GM12878 (cell line): ENCODE measurements around the gene STXBP1. TPM values are rescaled to one million over a fixed set of nuclear protein-coding genes. Genes with fewer than 3 reads are reported as not detected.

ENCODE experiments used
- ATAC-seq: fragments of 200-7000 bp; cut with Tn5 transposase; 3 replicates; pipeline ENCODE4 v1.9.1; 2020; ENCODE audit warnings: mild to moderate bottlenecking, moderate library complexity
- BruUV-seq: library from RNA; stranded (reverse); fragments of 400-500 nt; replicated peaks from 2 replicates; lab custom pipeline; 2021; lab: Mats Ljungman, UMichigan
- CTCF ChIA-PET: fragments of 300-600 bp; sonication (Branson Sonifier 250); formaldehyde crosslinking; extraction: SDS; loops from one replicate; lab custom pipeline; 2021; ENCODE audit warnings: inconsistent platforms; lab: Yijun Ruan, JAX
- POLR2A ChIA-PET: fragments of 350-600 bp; formaldehyde crosslinking; extraction: SDS; loops from one replicate; lab custom pipeline; 2021; ENCODE audit warnings: inconsistent platforms; lab: Charles Lee
- RAD21 ChIA-PET: fragments of 300-600 bp; sonication (Branson Sonifier 250); formaldehyde crosslinking; loops from one replicate; lab custom pipeline; 2023; ENCODE audit warnings: antibody characterized with exemption; ENCODE audit not compliant: unreplicated experiment; lab: Charles Lee
- SMC1A ChIA-PET: fragments of 300-600 bp; sonication (Branson Sonifier 250); formaldehyde crosslinking; loops from one replicate; lab custom pipeline; 2023; ENCODE audit not compliant: unreplicated experiment, uncharacterized antibody; lab: Charles Lee
- DNase-seq: peaks from one replicate; pipeline ENCODE4 v3.0.0-alpha.2; 2011; ENCODE audit warnings: low read depth, low spot score
- FAIRE-seq: peaks from 3 replicates; lab custom pipeline; 2011; peaks lifted over from hg19 to GRCh38; lab: Jason Lieb, UNC
- H2AFZ ChIP-seq: 2 replicates; pipeline ENCODE4 v1.6.0; 2011; ENCODE audit warnings: low read depth, low read length, control low read depth; ENCODE audit not compliant: control insufficient read depth
- H3K27ac ChIP-seq: 2 replicates; pipeline ENCODE4 v1.5.1; 2011; ENCODE audit warnings: control low read depth; ENCODE audit not compliant: control insufficient read depth, insufficient read depth
- H3K27me3 ChIP-seq, 2 experiments: replicated peaks in 1 of 2; 2 replicates each; pipeline versions ENCODE4 v1.6.0 to v1.6.1; 2011; ENCODE audit warnings: low read length in 1 of 2; ENCODE audit not compliant: control insufficient read depth in 2 of 2, insufficient read depth in 2 of 2
- H3K36me3 ChIP-seq, 2 experiments: 2 replicates each; pipeline ENCODE4 v1.5.1; 2011; ENCODE audit warnings: low read length in 1 of 2; ENCODE audit not compliant: control insufficient read depth in 2 of 2, insufficient read depth in 2 of 2
- H3K4me1 ChIP-seq: 2 replicates; pipeline ENCODE4 v1.6.1; 2011; ENCODE audit warnings: mild to moderate bottlenecking, low read length, moderate library complexity, mixed read lengths; ENCODE audit not compliant: control insufficient read depth, insufficient read depth
- H3K4me2 ChIP-seq: 2 replicates; pipeline ENCODE4 v1.6.0; 2011; ENCODE audit warnings: control low read depth; ENCODE audit not compliant: control insufficient read depth, insufficient read depth
- H3K4me3 ChIP-seq: fragments of 200-600 bp; sonication (generic); 2 replicates; pipeline ENCODE4 v1.5.1; 2016
- H3K79me2 ChIP-seq: 2 replicates; pipeline ENCODE4 v1.6.0; 2011; ENCODE audit warnings: low read length; ENCODE audit not compliant: control insufficient read depth, insufficient read depth
- H3K9ac ChIP-seq: 2 replicates; pipeline ENCODE4 v1.8.0; 2011; ENCODE audit warnings: low read length, control low read depth, mixed read lengths; ENCODE audit not compliant: control insufficient read depth, insufficient read depth
- H3K9me3 ChIP-seq: replicated peaks from 3 replicates; pipeline ENCODE4 v1.5.1; 2011; ENCODE audit warnings: mild to moderate bottlenecking, low read length; ENCODE audit not compliant: control insufficient read depth, insufficient read depth
- H4K20me1 ChIP-seq: 2 replicates; pipeline ENCODE4 v1.6.0; 2011; ENCODE audit not compliant: control insufficient read depth, insufficient read depth
- BMI1 ChIP-seq: fragments of 450-650 bp; IDR thresholded peaks from 2 replicates; pipeline ENCODE4 v1.6.1; 2016; ENCODE audit warnings: mild to moderate bottlenecking, moderate library complexity, borderline replicate concordance
- CEBPB ChIP-seq, 2 experiments: fragments of 150-350 bp in 1 of 2; IDR thresholded peaks; 2 replicates each; pipeline ENCODE4 v1.6.1; 2012 to 2014; ENCODE audit warnings: low read depth in 2 of 2, low read length in 2 of 2, borderline replicate concordance in 1 of 2, inconsistent platforms in 1 of 2
- CHD2 ChIP-seq: IDR thresholded peaks from 2 replicates; pipeline ENCODE4 v1.6.1; 2011; ENCODE audit warnings: low read depth, low read length, improper control_type of control experiment, borderline replicate concordance
- EZH2 ChIP-seq: IDR thresholded peaks from 2 replicates; pipeline ENCODE4 v1.6.1; 2012; ENCODE audit warnings: low read depth, mild to moderate bottlenecking, control low read depth, inconsistent platforms, low read length, borderline replicate concordance; ENCODE audit not compliant: control insufficient read depth
- IKZF1 ChIP-seq: fragments of 450-650 bp; conservative IDR thresholded peaks from 2 replicates; pipeline ENCODE4 v1.6.1; 2017; ENCODE audit warnings: antibody characterized with exemption, mild to moderate bottlenecking
- IKZF2 ChIP-seq, 2 experiments: fragments of 450-650 bp; IDR thresholded peaks; 2 replicates each; pipeline ENCODE4 v1.6.1; 2017; ENCODE audit warnings: mild to moderate bottlenecking in 2 of 2, moderate library complexity in 2 of 2
- MEF2B ChIP-seq: fragments of 450-650 bp; IDR thresholded peaks from 2 replicates; pipeline ENCODE4 v1.6.1; 2018; ENCODE audit warnings: mild to moderate bottlenecking, moderate library complexity; ENCODE audit not compliant: partially characterized antibody, poor library complexity, severe bottlenecking
- NR2F1 ChIP-seq: fragments of 450-650 bp; conservative IDR thresholded peaks from 2 replicates; pipeline ENCODE4 v1.6.1; 2017; ENCODE audit warnings: mild to moderate bottlenecking
- PAX5 ChIP-seq: IDR thresholded peaks from 2 replicates; pipeline ENCODE4 v1.6.1; 2011; ENCODE audit warnings: low read depth, low read length, borderline replicate concordance
- RBBP5 ChIP-seq: fragments of 200-600 bp; sonication (generic); conservative IDR thresholded peaks from 2 replicates; pipeline ENCODE4 v1.6.1; 2016
- SP1 ChIP-seq: IDR thresholded peaks from one replicate; pipeline ENCODE4 v1.6.1; 2011; ENCODE audit warnings: low read depth, low read length
- SREBF1 ChIP-seq: IDR thresholded peaks from 2 replicates; pipeline ENCODE4 v1.6.1; 2012; ENCODE audit warnings: mild to moderate bottlenecking, low read length
- TAF1 ChIP-seq: IDR thresholded peaks from 2 replicates; pipeline ENCODE4 v1.6.1; 2011; ENCODE audit warnings: mild to moderate bottlenecking, low read depth, low read length, borderline replicate concordance
- TARDBP ChIP-seq: IDR thresholded peaks from 2 replicates; pipeline ENCODE4 v1.6.1; 2016; ENCODE audit warnings: borderline replicate concordance
- WGBS: methylation state at CpG from one replicate; pipeline ENCODE4 v1.1.6; 2016; ENCODE audit warnings: low lambda C conversion rate; ENCODE audit not compliant: insufficient replicate concordance, insufficient coverage; ENCODE audit errors: missing lambda C conversion rate; 5-methylcytosine and 5-hydroxymethylcytosine counted together
- in situ Hi-C: fragments of 300-500 bp; cut with MboI; formaldehyde crosslinking; loops from 9 replicates; pipeline ENCODE4 v1.14.3; 2018; ENCODE audit warnings: mixed read lengths
- intact Hi-C: fragments of 100-400 bp; cut with micrococcal nuclease; formaldehyde crosslinking; loops from one replicate; pipeline ENCODE4 v1.14.2; 2022; ENCODE audit not compliant: unreplicated experiment
- polyA plus RNA-seq, 11 experiments: library from polyadenylated mRNA; depleted of rRNA in 4 of 11; unstranded in 6 of 11; stranded (reverse) in 5 of 11; fragments of >200 nt; fragmentation: Nextera tagmentation in 4 of 11; fragmentation: Illumina TruSeq in 1 of 11; extraction: Ambion mirVana in 4 of 11; extraction: Trizol in 1 of 11; gene quantifications; 1 replicate in 1 of 11; 2 replicates in 10 of 11; pipeline versions ENCODE4 v1.2.1 to v1.2.3, GENCODE V29; 2011 to 2016; ENCODE audit warnings: inconsistent platforms in 2 of 11, missing spikeins in 2 of 11, low read depth in 1 of 11
- total RNA-seq, 4 experiments: library from RNA; depleted of rRNA in 3 of 4; stranded (reverse); fragments of >200 nt in 3 of 4; fragmentation: Illumina TruSeq in 1 of 4; extraction: Trizol in 1 of 4; gene quantifications; 2 replicates each; pipeline versions ENCODE4 v1.2.1 to v1.2.3, GENCODE V29; 2013 to 2021

STXBP1 gene
- total and polyA plus RNA-seq, 10 of the 15 experiments (the other 5 are each of a cell fraction or from before 2014, with no cell fraction given), result 0.08 to 0.85 (median 0.31) TPM; not detected in 3

DNA sequence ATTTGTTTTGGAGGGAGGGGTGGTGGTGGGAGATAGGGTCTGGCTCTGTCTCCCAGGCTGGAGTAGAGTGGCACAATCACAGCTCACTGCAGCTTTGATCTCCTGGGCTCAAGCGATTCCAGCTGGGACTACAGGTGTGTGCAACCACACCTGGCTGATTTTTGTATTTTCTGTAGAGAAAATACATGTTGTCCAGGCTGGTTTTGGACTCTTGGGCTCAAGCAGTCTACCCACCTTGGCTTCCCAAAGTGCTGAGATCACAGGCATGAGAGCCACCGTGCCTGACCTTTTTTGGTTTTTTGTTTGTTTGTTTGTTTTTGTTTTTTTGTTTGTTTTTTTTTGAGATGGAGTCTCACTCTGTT lies 15.4 kb downstream of the STXBP1 start:
- no peaks in the 10 kb centered on the region for H4K20me1 ChIP-seq
- no peaks in the 10 kb centered on the region; the same call in 2 of the 3 replicates for H3K9me3 ChIP-seq
- no peaks in the 10 kb centered on the region for H3K4me1 ChIP-seq
- DNase-seq (no peak), ATAC-seq (no peak), FAIRE-seq (no peak)
- no peak overlapping the region for H2AFZ ChIP-seq
- H3K4me3 ChIP-seq, result no peak overlapping the region
- H3K9ac ChIP-seq, result no peak overlapping the region
- H3K27ac ChIP-seq, result no peak overlapping the region
- in situ Hi-C loops, result no loop called here
- ChIA-PET RAD21 (interaction anchor here (1.0 kb wide), 1 partner anchor 43 kb away, joined by 5 read pairs; no protein-coding TSS in a partner anchor), CTCF (no interaction called here), POLR2A (no interaction called here), SMC1A (no interaction called here)
- BruUV-seq, result no TSS peak
- TF ChIP-seq TAF1 (no peak), BMI1 (no peak)
- WGBS, result 11% methylated on average over 2 of the region's 2 CpGs
- no peaks in the 10 kb centered on the region for H3K36me3 ChIP-seq
- no peaks in the 10 kb centered on the region for H3K79me2 ChIP-seq
- no peaks in the 10 kb centered on the region; a peak in 3 of 4 replicates for H3K27me3 ChIP-seq
- intact Hi-C loops, result loop anchor here (2.0 kb wide), 1 partner anchor 29 kb away; no protein-coding TSS in a partner anchor
- no peak overlapping the region for H3K4me2 ChIP-seq

DNA sequence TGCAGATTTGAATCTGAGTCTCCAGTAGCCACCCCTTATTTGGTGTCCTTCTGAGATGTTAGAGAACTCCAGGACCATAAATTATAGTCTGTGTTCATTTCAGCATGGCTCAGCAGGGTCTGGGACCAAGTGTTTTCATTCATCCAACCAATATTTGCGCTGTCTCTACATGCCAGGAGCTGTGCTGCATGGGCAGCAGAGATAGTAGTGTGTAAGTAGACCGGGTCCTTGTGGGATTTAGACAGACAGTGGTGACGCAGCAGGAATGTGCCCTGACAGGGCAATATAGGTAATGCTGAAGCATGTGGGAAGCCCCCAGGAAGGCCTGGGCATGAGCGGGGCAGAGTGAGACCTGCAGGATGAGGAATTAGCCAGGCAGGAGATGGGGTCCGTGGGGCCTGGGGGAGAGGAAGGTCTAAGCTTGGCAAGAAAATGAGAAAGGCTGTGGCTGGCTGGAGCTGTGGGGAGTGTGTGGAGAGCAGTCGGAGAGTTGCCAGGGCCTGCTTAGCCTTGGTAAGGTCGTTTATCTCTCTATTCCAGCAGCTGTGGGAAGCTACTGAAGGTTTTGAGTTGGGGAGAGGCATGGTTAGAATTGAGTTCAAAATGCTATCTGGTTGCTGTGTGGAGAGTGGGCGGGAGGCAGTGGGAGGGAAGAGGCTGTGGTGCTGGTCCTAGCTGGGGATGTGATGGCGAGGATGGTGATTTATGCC lies 16.8 kb downstream of the STXBP1 start:
- no TSS peak for BruUV-seq
- H3K36me3 ChIP-seq, result no peaks in the 10 kb centered on the region
- FAIRE-seq, result no peak
- intact Hi-C loops, result no loop called here
- in situ Hi-C loops, result no loop called here
- no peaks in the 10 kb centered on the region; the same call in 2 of the 3 replicates for H3K9me3 ChIP-seq
- H4K20me1 ChIP-seq, result no peaks in the 10 kb centered on the region
- TF ChIP-seq RBBP5 (no peak), IKZF2 (IDR thresholded peaks at IDR 0.05) (no peak), EZH2 (no peak), NR2F1 (no peak), SP1 (no peak), IKZF1 (no peak), PAX5 (no peak), CEBPB (IDR thresholded peaks at IDR 0.05; ENCODE audit: borderline replicate concordance in 1 of 2, low read depth in 2 of 2, low read length in 2 of 2) (no peak), SREBF1 (no peak), CHD2 (no peak), TARDBP (no peak), MEF2B (no peak)
- TF ChIP-seq, all 136 proteins: peak for 0
- RAD21 ChIA-PET, result no interaction called here
- CTCF ChIA-PET, result no interaction called here
- POLR2A ChIA-PET, result no interaction called here
- WGBS, result 20% methylated on average over 9 of the region's 9 CpGs
- ATAC-seq (no peak), DNase-seq (no peak)
- no peaks in the 10 kb centered on the region for H3K4me1 ChIP-seq
- no peak overlapping the region for H3K9ac ChIP-seq
- SMC1A ChIA-PET, result interaction anchor here (0.6 kb wide), 1 partner anchor 65 kb away, joined by 3 read pairs; no protein-coding TSS in a partner anchor
- no peak overlapping the region for H3K4me2 ChIP-seq
- H3K27ac ChIP-seq, result no peak overlapping the region
- H3K27me3 ChIP-seq, result no peaks in the 10 kb centered on the region; a peak in 3 of 4 replicates
- H3K79me2 ChIP-seq, result no peaks in the 10 kb centered on the region
- H2AFZ ChIP-seq, result no peak overlapping the region
- no peak overlapping the region for H3K4me3 ChIP-seq
